ENCODE measurements around the gene GSG1L.
A peak's percentile ranks its signal among the peaks of the same experiment; 100 is the strongest.

GSG1L gene

GRCh38 chr16:28063591-28064061 lies at the start of gene GSG1L:
TSS of gene GSG1L (minus strand) at chr16:28063714. CDS start at chr16:28063424, 290 bp downstream.
- no peak for DNase-seq

- DNase-seq: no peak
Observed at GRCh38 chr16:28112908-28113307, 49.4 kb upstream of the GSG1L start.

GRCh38 chr16:28110977-28111376 lies 47.5 kb upstream of the GSG1L start:
- no peak for DNase-seq

GRCh38 chr16:28110479-28110878 lies 47.0 kb upstream of the GSG1L start:
- DNase-seq: peak; percentile 81

GRCh38 chr16:28110074-28110473 lies 46.6 kb upstream of the GSG1L start:
- DNase-seq: no peak

- DNase-seq: no peak
Observed at GRCh38 chr16:28108590-28109247, 45.2 kb upstream of the GSG1L start.

- no peak for DNase-seq
Observed at GRCh38 chr16:28107232-28107631, 43.7 kb upstream of the GSG1L start.

GRCh38 chr16:28106467-28107215 lies 43.1 kb upstream of the GSG1L start:
- DNase-seq: no peak

- no peak for DNase-seq
Observed at GRCh38 chr16:28105954-28106353, 42.4 kb upstream of the GSG1L start.

- no peak for DNase-seq
Observed at GRCh38 chr16:28105297-28105696, 41.8 kb upstream of the GSG1L start.

GRCh38 chr16:28104404-28104803 lies 40.9 kb upstream of the GSG1L start:
- no peak for DNase-seq

- DNase-seq: no peak
Observed at GRCh38 chr16:28103516-28104170, 40.1 kb upstream of the GSG1L start.

GRCh38 chr16:28101533-28101890 lies 38.0 kb upstream of the GSG1L start:
- DNase-seq: no peak

GRCh38 chr16:28100810-28101532 lies 37.5 kb upstream of the GSG1L start:
- DNase-seq: no peak

- DNase-seq: no peak
Observed at GRCh38 chr16:28098959-28099945, 35.7 kb upstream of the GSG1L start.

GRCh38 chr16:28098171-28098958 lies 34.9 kb upstream of the GSG1L start:
- DNase-seq: no peak

GRCh38 chr16:28096983-28097899 lies 33.7 kb upstream of the GSG1L start:
- no peak for DNase-seq

- DNase-seq: no peak
Observed at GRCh38 chr16:28093385-28093725, 29.8 kb upstream of the GSG1L start.

- DNase-seq: no peak
Observed at GRCh38 chr16:28092721-28093384, 29.3 kb upstream of the GSG1L start.

- DNase-seq: no peak
Observed at GRCh38 chr16:28091656-28092055, 28.1 kb upstream of the GSG1L start.

Data from hematopoietic multipotent progenitor cell treated with erythropoietin and hydrocortisone succinate and interleukin-3 and kit ligand, for 8 days (in vitro differentiated cells).